Measurements from ENCODE around the gene C7orf57. TPM values are rescaled to one million over a fixed set of nuclear protein-coding genes. Genes with fewer than 3 reads are reported as not detected.

C7orf57 gene
- total and polyA plus RNA-seq, 10 of the 15 experiments (the other 5 are each of a cell fraction or from before 2014, with no cell fraction given), result 0.04 to 0.21 (median 0.10) TPM; not detected in 5

DNA sequence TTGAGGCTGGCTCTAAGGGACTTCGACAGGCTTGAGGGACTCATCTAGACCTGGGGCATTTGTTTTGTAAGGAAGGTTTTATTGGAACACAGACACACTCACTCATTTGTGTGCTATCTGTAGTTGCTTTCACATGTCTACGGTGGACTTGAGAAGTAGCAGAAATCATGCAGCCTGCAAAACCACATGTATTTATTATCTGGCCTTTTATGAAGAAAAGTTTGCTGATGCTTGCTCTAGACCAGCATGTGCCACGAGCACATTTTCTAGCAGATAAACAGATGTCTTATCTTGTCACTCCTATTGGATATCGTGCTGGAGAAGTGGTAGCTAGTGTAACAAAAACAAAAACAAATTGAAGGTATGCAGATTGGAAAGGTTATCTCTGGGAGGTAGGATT lies 63.5 kb downstream of the C7orf57 start:
- Histone ChIP-seq H3K9ac (ENCODE audit: control insufficient read depth, insufficient read depth, low read length) (no peak overlapping the region), H3K4me2 (ENCODE audit: control insufficient read depth, insufficient read depth) (no peak overlapping the region), H2AFZ (ENCODE audit: control insufficient read depth, low read depth, low read length) (no peak overlapping the region), H3K4me3 (no peak overlapping the region), H3K9me3 (replicated peaks; ENCODE audit: control insufficient read depth, insufficient read depth, low read length) (no peaks in the 10 kb centered on the region), H3K4me1 (ENCODE audit: control insufficient read depth, insufficient read depth, low read length) (no peaks in the 10 kb centered on the region), H3K27me3 (replicated peaks in 1 of 2; ENCODE audit: control insufficient read depth in 2 of 2, insufficient read depth in 2 of 2, low read length in 1 of 2) (no peaks in the 10 kb centered on the region), H3K27ac (ENCODE audit: control insufficient read depth, insufficient read depth) (no peak overlapping the region), H3K36me3 (ENCODE audit: control insufficient read depth in 2 of 2, insufficient read depth in 2 of 2, low read length in 1 of 2) (no peaks in the 10 kb centered on the region), H3K79me2 (ENCODE audit: control insufficient read depth, insufficient read depth, low read length) (no peaks in the 10 kb centered on the region), H4K20me1 (ENCODE audit: control insufficient read depth, insufficient read depth) (no peaks in the 10 kb centered on the region)
- no peak for ATAC-seq
- RAD21 ChIA-PET (ENCODE audit: unreplicated experiment), result no interaction called here
- TF ChIP-seq ZSCAN29 (IDR thresholded peaks at IDR 0.05), result no peak
- TF ChIP-seq TBL1XR1 (IDR thresholded peaks at IDR 0.05; ENCODE audit: low read depth, low read length), result no peak
- TF ChIP-seq ZZZ3 (IDR thresholded peaks at IDR 0.05; ENCODE audit: control insufficient read depth, insufficient read length, low read depth), result no peak
- no peak for TF ChIP-seq ATF7 (IDR thresholded peaks at IDR 0.05; ENCODE audit: low read depth)
- no peak for TF ChIP-seq CEBPB (IDR thresholded peaks at IDR 0.05; ENCODE audit: borderline replicate concordance in 1 of 2, low read depth in 2 of 2, low read length in 2 of 2)
- no peak for TF ChIP-seq EZH2 (IDR thresholded peaks at IDR 0.05; ENCODE audit: borderline replicate concordance, control insufficient read depth, low read depth, low read length)
- no peak for TF ChIP-seq EED (IDR thresholded peaks at IDR 0.05; ENCODE audit: low read depth)
- TF ChIP-seq CREM (IDR thresholded peaks at IDR 0.05; ENCODE audit: low read depth), result no peak
- no peak for TF ChIP-seq KLF5 (IDR thresholded peaks at IDR 0.05; ENCODE audit: partially characterized antibody)
- no peak for TF ChIP-seq POU2F2 (IDR thresholded peaks at IDR 0.05; ENCODE audit: borderline replicate concordance, low read depth, low read length)
- no peak for TF ChIP-seq SMAD1 (IDR thresholded peaks at IDR 0.05; ENCODE audit: low read depth, partially characterized antibody)
- no peak for TF ChIP-seq RCOR1 (conservative IDR thresholded peaks at IDR 0.05; ENCODE audit: low read depth, low read length)
- no peak for TF ChIP-seq ASH2L (IDR thresholded peaks at IDR 0.05; ENCODE audit: borderline replicate concordance, low read depth)
- no TSS peak for BruUV-seq (replicated peaks)
- intact Hi-C loops (cut with micrococcal nuclease; ENCODE audit: unreplicated experiment), result no loop called here
- CTCF ChIA-PET, result no interaction called here
- SMC1A ChIA-PET (ENCODE audit: uncharacterized antibody, unreplicated experiment), result no interaction called here
- in situ Hi-C loops (cut with MboI), result no loop called here
- WGBS (ENCODE audit: insufficient coverage, insufficient replicate concordance, low lambda C conversion rate, missing lambda C conversion rate), result 90% methylated on average over 4 of the region's 4 CpGs
- no peak for FAIRE-seq
- no peak for DNase-seq (ENCODE audit: low read depth, low spot score)
- POLR2A ChIA-PET, result no interaction called here
